Measurements from ENCODE around the gene SLC25A36.
A peak's percentile ranks its signal among the peaks of the same experiment; 100 is the strongest.
"Not testable (repeated sequence)": the region's sequence is repeated elsewhere in the genome, so short reads cannot be mapped to it uniquely, and the experiment has no call there.

Gene SLC25A36

GRCh38 chr3:140931801-140932200, 9.8 kb upstream of the SLC25A36 start:
- DNase-seq = no peak

GRCh38 chr3:140933109-140933508, 8.5 kb upstream of the SLC25A36 start:
- no peak for DNase-seq

GRCh38 chr3:140933552-140933951, 8.1 kb upstream of the SLC25A36 start:
- no peak for DNase-seq

GRCh38 chr3:140939305-140939704, 2.3 kb upstream of the SLC25A36 start:
- not testable (repeated sequence) for DNase-seq

- DNase-seq = no peak
These were observed 574 bp upstream of the SLC25A36 start for GRCh38 chr3:140941090-140941433.

- peak; percentile 53 for DNase-seq
These were observed 827 bp downstream of the SLC25A36 start for GRCh38 chr3:140942221-140943104.

GRCh38 chr3:140943781-140944552, 2.3 kb downstream of the SLC25A36 start:
- no peak for DNase-seq

- DNase-seq = no peak
These were observed 7.0 kb downstream of the SLC25A36 start for GRCh38 chr3:140948460-140949249.

GRCh38 chr3:140950144-140950543, 8.5 kb downstream of the SLC25A36 start:
- no peak for DNase-seq

- no peak for DNase-seq
These were observed 9.2 kb downstream of the SLC25A36 start for GRCh38 chr3:140950863-140951262.

- not testable (repeated sequence) for DNase-seq
These were observed 10.1 kb downstream of the SLC25A36 start for GRCh38 chr3:140951750-140952149.

GRCh38 chr3:140953028-140953960, 11.7 kb downstream of the SLC25A36 start:
- DNase-seq = no peak

GRCh38 chr3:140954576-140954975, 12.9 kb downstream of the SLC25A36 start:
- DNase-seq = no peak

- no peak for DNase-seq
These were observed 14.0 kb downstream of the SLC25A36 start for GRCh38 chr3:140955645-140956044.

- DNase-seq = no peak
These were observed 14.6 kb downstream of the SLC25A36 start for GRCh38 chr3:140956058-140956835.

GRCh38 chr3:140972833-140973232, 31.2 kb downstream of the SLC25A36 start:
- no peak for DNase-seq

GRCh38 chr3:140974900-140975299, 33.3 kb downstream of the SLC25A36 start:
- DNase-seq = no peak

- DNase-seq = no peak
These were observed 39.0 kb downstream of the SLC25A36 start for GRCh38 chr3:140980663-140981062.

- not testable (repeated sequence) for DNase-seq
These were observed 46.2 kb downstream of the SLC25A36 start for GRCh38 chr3:140987792-140988191.

GRCh38 chr3:140994316-140994715, 52.7 kb downstream of the SLC25A36 start:
- no peak for DNase-seq

GRCh38 chr3:140994861-140995260, 53.2 kb downstream of the SLC25A36 start:
- DNase-seq = not testable (repeated sequence)
